ENCODE data around the gene AIPL1.

- TF ChIP-seq CTCF (IDR thresholded peaks at IDR 0.05; ENCODE audit: low read length) (peak; percentile 21; the same call in 1 of the 2 replicates), EZH2 (optimal IDR thresholded peaks at IDR 0.05; ENCODE audit: low read depth, low read length) (no peak)
These were observed 4.2 kb downstream of the AIPL1 start for GRCh38 chr17:6430769-6431168.
